WTC11 (cell line): ENCODE measurements around the gene FMNL2.

Source experiments
- IRF2 ChIP-seq: sonication (generic); formaldehyde crosslinking; IDR thresholded peaks from 2 replicates; pipeline ENCODE4 v1.8.0; 2022; ENCODE audit warnings: low read depth, missing genetic modification reagents, borderline replicate concordance
- SP1 ChIP-seq: sonication (generic); formaldehyde crosslinking; conservative IDR thresholded peaks from 2 replicates; pipeline ENCODE4 v1.8.1; 2022; ENCODE audit warnings: missing genetic modification reagents
- TCF7 ChIP-seq: sonication (generic); formaldehyde crosslinking; IDR thresholded peaks from 2 replicates; pipeline ENCODE4 v1.8.0; 2022; ENCODE audit warnings: mild to moderate bottlenecking, low read depth, missing genetic modification reagents, moderate library complexity
- ZNF121 ChIP-seq: sonication (generic); formaldehyde crosslinking; IDR thresholded peaks from 2 replicates; pipeline ENCODE4 v1.8.0; 2023; ENCODE audit warnings: missing genetic modification reagents
- ZNF512 ChIP-seq: sonication (generic); formaldehyde crosslinking; IDR thresholded peaks from 2 replicates; pipeline ENCODE4 v1.8.1; 2022; ENCODE audit warnings: missing genetic modification reagents, borderline replicate concordance
- TF ChIP-seq, protein P1 (sequence below): sonication (generic); formaldehyde crosslinking; conservative IDR thresholded peaks from 2 replicates; pipeline ENCODE4 v1.8.1; 2022; ENCODE audit warnings: mild to moderate bottlenecking, missing genetic modification reagents
- TF ChIP-seq, protein P2 (sequence below): fragments of 200-600 bp; IDR thresholded peaks from 2 replicates; pipeline ENCODE4 v1.8.0; 2022; ENCODE audit warnings: antibody characterized with exemption
- TF ChIP-seq, protein P3 (sequence below): sonication (generic); formaldehyde crosslinking; IDR thresholded peaks from 2 replicates; pipeline ENCODE4 v1.8.1; 2022; ENCODE audit warnings: mild to moderate bottlenecking, missing genetic modification reagents, moderate library complexity, borderline replicate concordance
- TF ChIP-seq, protein P4 (sequence below): sonication (generic); formaldehyde crosslinking; IDR thresholded peaks from 2 replicates; pipeline ENCODE4 v1.8.0; 2022; ENCODE audit warnings: mild to moderate bottlenecking, missing genetic modification reagents

DNA sequence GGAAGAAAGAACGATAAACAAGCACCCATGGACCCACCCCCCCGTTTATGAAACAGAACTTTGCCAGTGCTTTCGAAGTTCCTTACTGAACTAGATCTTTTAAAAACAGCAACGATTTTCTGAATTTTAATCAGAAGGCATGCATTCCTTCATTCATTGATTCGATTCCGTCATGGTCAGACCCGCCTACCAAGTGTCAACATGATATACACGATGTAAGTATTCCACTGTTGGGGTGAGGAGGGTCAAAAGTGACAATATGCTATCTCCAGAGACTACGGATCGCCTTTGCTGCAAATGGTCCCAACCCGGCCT lies 316 bp upstream of the FMNL2 start:
- TF ChIP-seq TCF7 (CRISPR knock-in tag): no peak
- no peak for TF ChIP-seq ZNF512 (CRISPR knock-in tag)
- no peak for TF ChIP-seq SP1 (CRISPR knock-in tag)
- TF ChIP-seq, protein P1, sequence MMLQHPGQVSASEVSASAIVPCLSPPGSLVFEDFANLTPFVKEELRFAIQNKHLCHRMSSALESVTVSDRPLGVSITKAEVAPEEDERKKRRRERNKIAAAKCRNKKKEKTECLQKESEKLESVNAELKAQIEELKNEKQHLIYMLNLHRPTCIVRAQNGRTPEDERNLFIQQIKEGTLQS (CRISPR knock-in tag): no peak
- TF ChIP-seq, protein P2, sequence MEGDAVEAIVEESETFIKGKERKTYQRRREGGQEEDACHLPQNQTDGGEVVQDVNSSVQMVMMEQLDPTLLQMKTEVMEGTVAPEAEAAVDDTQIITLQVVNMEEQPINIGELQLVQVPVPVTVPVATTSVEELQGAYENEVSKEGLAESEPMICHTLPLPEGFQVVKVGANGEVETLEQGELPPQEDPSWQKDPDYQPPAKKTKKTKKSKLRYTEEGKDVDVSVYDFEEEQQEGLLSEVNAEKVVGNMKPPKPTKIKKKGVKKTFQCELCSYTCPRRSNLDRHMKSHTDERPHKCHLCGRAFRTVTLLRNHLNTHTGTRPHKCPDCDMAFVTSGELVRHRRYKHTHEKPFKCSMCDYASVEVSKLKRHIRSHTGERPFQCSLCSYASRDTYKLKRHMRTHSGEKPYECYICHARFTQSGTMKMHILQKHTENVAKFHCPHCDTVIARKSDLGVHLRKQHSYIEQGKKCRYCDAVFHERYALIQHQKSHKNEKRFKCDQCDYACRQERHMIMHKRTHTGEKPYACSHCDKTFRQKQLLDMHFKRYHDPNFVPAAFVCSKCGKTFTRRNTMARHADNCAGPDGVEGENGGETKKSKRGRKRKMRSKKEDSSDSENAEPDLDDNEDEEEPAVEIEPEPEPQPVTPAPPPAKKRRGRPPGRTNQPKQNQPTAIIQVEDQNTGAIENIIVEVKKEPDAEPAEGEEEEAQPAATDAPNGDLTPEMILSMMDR: no peak
- TF ChIP-seq, protein P3, sequence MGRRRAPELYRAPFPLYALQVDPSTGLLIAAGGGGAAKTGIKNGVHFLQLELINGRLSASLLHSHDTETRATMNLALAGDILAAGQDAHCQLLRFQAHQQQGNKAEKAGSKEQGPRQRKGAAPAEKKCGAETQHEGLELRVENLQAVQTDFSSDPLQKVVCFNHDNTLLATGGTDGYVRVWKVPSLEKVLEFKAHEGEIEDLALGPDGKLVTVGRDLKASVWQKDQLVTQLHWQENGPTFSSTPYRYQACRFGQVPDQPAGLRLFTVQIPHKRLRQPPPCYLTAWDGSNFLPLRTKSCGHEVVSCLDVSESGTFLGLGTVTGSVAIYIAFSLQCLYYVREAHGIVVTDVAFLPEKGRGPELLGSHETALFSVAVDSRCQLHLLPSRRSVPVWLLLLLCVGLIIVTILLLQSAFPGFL (CRISPR knock-in tag): no peak
- no peak for TF ChIP-seq ZNF121 (CRISPR knock-in tag)
- TF ChIP-seq, protein P4, sequence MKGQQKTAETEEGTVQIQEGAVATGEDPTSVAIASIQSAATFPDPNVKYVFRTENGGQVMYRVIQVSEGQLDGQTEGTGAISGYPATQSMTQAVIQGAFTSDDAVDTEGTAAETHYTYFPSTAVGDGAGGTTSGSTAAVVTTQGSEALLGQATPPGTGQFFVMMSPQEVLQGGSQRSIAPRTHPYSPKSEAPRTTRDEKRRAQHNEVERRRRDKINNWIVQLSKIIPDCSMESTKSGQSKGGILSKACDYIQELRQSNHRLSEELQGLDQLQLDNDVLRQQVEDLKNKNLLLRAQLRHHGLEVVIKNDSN (CRISPR knock-in tag): no peak
- no peak for TF ChIP-seq IRF2 (CRISPR knock-in tag)
